ENCODE data around the gene ARHGAP15.

- TF ChIP-seq CTCF (IDR thresholded peaks at IDR 0.05) (no peak), POLR2A (IDR thresholded peaks at IDR 0.05) (no peak), POLR2AphosphoS5 (IDR thresholded peaks at IDR 0.05; ENCODE audit: insufficient read depth in 1 of 2, low read depth in 1 of 2) (no peak)
These were observed 561.9 kb downstream of the ARHGAP15 start for GRCh38 chr2:143691121-143691520.

All from vagina (tissue), 2 donors.